NCI-H526 (cell line): ENCODE measurements around the gene ADAM15.

Experiments
- DNase-seq, 2 experiments: peaks; one replicate each; lab custom pipeline; 2025; lab: John Stamatoyannopoulos, UW

The ADAM15 gene

GRCh38 chr1:155012776-155013602 is 38.1 kb upstream of the ADAM15 start:
- DNase-seq, result no peak

- peak in 1 of 2 experiments; percentile 44 for DNase-seq
Observed at GRCh38 chr1:155013632-155014031, 37.5 kb upstream of the ADAM15 start.

- no peak for DNase-seq
Observed at GRCh38 chr1:155014709-155015508, 36.2 kb upstream of the ADAM15 start.

- no peak for DNase-seq
Observed at GRCh38 chr1:155015527-155016230, 35.4 kb upstream of the ADAM15 start.

GRCh38 chr1:155016231-155016831 is 34.8 kb upstream of the ADAM15 start:
- DNase-seq, result no peak

GRCh38 chr1:155017041-155017945 is 33.8 kb upstream of the ADAM15 start:
- DNase-seq, result peak; percentile 92 to 99

GRCh38 chr1:155017946-155018316 is 33.2 kb upstream of the ADAM15 start:
- no peak for DNase-seq

- DNase-seq, result no peak
Observed at GRCh38 chr1:155018617-155019348, 32.3 kb upstream of the ADAM15 start.

- DNase-seq, result no peak
Observed at GRCh38 chr1:155019377-155020245, 31.5 kb upstream of the ADAM15 start.

- DNase-seq, result no peak
Observed at GRCh38 chr1:155022136-155022926, 28.8 kb upstream of the ADAM15 start.

- DNase-seq, result no peak
Observed at GRCh38 chr1:155022927-155023236, 28.2 kb upstream of the ADAM15 start.

GRCh38 chr1:155023627-155024026 is 27.5 kb upstream of the ADAM15 start:
- DNase-seq, result no peak

GRCh38 chr1:155024315-155024714 is 26.8 kb upstream of the ADAM15 start:
- no peak for DNase-seq

- no peak for DNase-seq
Observed at GRCh38 chr1:155026154-155026553, 25.0 kb upstream of the ADAM15 start.

GRCh38 chr1:155026588-155026987 is 24.5 kb upstream of the ADAM15 start:
- DNase-seq, result no peak

GRCh38 chr1:155029513-155030242 is 21.4 kb upstream of the ADAM15 start:
- no peak for DNase-seq

GRCh38 chr1:155030243-155030795 is 20.8 kb upstream of the ADAM15 start:
- DNase-seq, result no peak

- no peak for DNase-seq
Observed at GRCh38 chr1:155030899-155031298, 20.2 kb upstream of the ADAM15 start.
